ENCODE results near the gene CLEC17A.

CLEC17A gene

DNA sequence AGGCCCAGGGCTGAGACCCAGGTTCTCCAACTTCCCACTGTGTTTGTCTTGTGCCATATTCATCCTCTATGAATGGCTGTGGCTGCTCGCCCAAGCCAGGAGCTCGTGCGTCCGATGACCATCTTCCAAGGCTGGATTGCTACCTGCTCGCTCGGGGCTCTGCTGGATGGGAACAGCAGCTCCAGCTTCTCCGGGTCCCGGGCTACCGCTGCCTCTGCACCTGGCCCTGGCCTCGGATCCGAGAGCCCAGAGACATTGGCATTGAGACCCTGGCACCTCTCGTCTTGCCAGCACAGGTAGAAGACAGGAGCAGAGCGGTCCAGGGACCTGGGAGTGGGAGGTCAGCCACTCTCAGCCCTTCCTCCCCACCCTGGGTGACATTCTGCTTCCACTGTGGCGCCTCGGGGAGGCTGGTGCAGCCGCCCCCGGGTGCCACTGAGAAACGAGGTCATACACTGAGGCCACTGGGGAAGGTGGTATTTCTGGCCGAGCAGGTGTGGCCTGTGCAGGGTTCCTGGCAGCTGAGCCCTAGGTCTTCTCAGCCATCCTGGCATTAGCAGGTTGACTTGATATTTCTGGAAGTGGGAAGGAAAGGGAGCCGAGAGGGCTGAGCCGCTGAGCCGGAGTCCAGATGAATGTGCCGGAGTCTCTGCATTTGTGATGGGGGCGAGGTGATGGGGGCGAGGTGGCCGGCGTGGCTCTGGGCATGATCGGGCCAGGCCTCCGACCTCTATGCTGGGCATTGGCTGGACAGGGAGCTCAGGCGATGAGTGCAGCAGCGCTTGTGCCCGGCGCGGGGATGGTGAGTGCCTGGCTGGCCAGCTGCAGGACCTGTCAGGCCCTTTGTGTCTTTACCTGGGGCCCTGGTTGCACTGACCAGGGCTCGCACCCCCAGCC, 29.6 kb upstream of the CLEC17A start:
- no peak overlapping the region for H3K4me3 ChIP-seq (ENCODE audit: low read depth, low read length)
- no peak overlapping the region for H3K27ac ChIP-seq (ENCODE audit: extremely low read depth, low read depth, low read length)
- TF ChIP-seq ZBTB8A (tag by site-specific recombination; IDR thresholded peaks at IDR 0.05) (no peak), ZNF768 (tag by site-specific recombination; IDR thresholded peaks at IDR 0.05) (no peak), YY2 (tag by site-specific recombination; IDR thresholded peaks at IDR 0.05) (no peak), ZNF174 (tag by site-specific recombination; IDR thresholded peaks at IDR 0.05) (no peak), ZNF664 (tag by site-specific recombination; IDR thresholded peaks at IDR 0.05) (no peak), ZNF146 (tag by site-specific recombination; IDR thresholded peaks at IDR 0.05) (no peak), ZNF169 (tag by site-specific recombination; IDR thresholded peaks at IDR 0.05) (no peak), ZNF560 (tag by site-specific recombination; IDR thresholded peaks at IDR 0.05; ENCODE audit: borderline replicate concordance) (no peak), ZNF214 (tag by site-specific recombination; IDR thresholded peaks at IDR 0.05; ENCODE audit: borderline replicate concordance) (no peak), KLF9 (tag by site-specific recombination; IDR thresholded peaks at IDR 0.05; ENCODE audit: low read depth) (no peak), ZNF747 (tag by site-specific recombination; IDR thresholded peaks at IDR 0.05) (no peak), KLF7 (tag by site-specific recombination; IDR thresholded peaks at IDR 0.05; ENCODE audit: borderline replicate concordance) (no peak), ZNF114 (tag by site-specific recombination; IDR thresholded peaks at IDR 0.05) (no peak), ZNF138 (tag by site-specific recombination; IDR thresholded peaks at IDR 0.05; ENCODE audit: borderline replicate concordance) (no peak), ZNF394 (tag by site-specific recombination; IDR thresholded peaks at IDR 0.05; ENCODE audit: borderline replicate concordance) (no peak)
- TF ChIP-seq, protein P1, sequence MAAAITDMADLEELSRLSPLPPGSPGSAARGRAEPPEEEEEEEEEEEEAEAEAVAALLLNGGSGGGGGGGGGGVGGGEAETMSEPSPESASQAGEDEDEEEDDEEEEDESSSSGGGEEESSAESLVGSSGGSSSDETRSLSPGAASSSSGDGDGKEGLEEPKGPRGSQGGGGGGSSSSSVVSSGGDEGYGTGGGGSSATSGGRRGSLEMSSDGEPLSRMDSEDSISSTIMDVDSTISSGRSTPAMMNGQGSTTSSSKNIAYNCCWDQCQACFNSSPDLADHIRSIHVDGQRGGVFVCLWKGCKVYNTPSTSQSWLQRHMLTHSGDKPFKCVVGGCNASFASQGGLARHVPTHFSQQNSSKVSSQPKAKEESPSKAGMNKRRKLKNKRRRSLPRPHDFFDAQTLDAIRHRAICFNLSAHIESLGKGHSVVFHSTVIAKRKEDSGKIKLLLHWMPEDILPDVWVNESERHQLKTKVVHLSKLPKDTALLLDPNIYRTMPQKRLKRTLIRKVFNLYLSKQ (tag by site-specific recombination; IDR thresholded peaks at IDR 0.05; ENCODE audit: borderline replicate concordance) = no peak
- TF ChIP-seq, protein P2, sequence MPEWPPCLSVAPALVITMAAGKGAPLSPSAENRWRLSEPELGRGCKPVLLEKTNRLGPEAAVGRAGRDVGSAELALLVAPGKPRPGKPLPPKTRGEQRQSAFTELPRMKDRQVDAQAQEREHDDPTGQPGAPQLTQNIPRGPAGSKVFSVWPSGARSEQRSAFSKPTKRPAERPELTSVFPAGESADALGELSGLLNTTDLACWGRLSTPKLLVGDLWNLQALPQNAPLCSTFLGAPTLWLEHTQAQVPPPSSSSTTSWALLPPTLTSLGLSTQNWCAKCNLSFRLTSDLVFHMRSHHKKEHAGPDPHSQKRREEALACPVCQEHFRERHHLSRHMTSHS (tag by site-specific recombination; IDR thresholded peaks at IDR 0.05) = no peak
- TF ChIP-seq, protein P3, sequence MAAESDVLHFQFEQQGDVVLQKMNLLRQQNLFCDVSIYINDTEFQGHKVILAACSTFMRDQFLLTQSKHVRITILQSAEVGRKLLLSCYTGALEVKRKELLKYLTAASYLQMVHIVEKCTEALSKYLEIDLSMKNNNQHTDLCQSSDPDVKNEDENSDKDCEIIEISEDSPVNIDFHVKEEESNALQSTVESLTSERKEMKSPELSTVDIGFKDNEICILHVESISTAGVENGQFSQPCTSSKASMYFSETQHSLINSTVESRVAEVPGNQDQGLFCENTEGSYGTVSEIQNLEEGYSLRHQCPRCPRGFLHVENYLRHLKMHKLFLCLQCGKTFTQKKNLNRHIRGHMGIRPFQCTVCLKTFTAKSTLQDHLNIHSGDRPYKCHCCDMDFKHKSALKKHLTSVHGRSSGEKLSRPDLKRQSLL (tag by site-specific recombination; IDR thresholded peaks at IDR 0.05) = no peak
- TF ChIP-seq, protein P4, sequence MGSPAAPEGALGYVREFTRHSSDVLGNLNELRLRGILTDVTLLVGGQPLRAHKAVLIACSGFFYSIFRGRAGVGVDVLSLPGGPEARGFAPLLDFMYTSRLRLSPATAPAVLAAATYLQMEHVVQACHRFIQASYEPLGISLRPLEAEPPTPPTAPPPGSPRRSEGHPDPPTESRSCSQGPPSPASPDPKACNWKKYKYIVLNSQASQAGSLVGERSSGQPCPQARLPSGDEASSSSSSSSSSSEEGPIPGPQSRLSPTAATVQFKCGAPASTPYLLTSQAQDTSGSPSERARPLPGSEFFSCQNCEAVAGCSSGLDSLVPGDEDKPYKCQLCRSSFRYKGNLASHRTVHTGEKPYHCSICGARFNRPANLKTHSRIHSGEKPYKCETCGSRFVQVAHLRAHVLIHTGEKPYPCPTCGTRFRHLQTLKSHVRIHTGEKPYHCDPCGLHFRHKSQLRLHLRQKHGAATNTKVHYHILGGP (tag by site-specific recombination; IDR thresholded peaks at IDR 0.05) = no peak
- TF ChIP-seq, protein P5, sequence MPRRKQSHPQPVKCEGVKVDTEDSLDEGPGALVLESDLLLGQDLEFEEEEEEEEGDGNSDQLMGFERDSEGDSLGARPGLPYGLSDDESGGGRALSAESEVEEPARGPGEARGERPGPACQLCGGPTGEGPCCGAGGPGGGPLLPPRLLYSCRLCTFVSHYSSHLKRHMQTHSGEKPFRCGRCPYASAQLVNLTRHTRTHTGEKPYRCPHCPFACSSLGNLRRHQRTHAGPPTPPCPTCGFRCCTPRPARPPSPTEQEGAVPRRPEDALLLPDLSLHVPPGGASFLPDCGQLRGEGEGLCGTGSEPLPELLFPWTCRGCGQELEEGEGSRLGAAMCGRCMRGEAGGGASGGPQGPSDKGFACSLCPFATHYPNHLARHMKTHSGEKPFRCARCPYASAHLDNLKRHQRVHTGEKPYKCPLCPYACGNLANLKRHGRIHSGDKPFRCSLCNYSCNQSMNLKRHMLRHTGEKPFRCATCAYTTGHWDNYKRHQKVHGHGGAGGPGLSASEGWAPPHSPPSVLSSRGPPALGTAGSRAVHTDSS (tag by site-specific recombination; IDR thresholded peaks at IDR 0.05) = no peak
- peaks cover 0 to 7% of the 10 kb centered on the region in 2 experiments; a peak in 2 of 3 replicates for H3K36me3 ChIP-seq (ENCODE audit: control insufficient read depth in 2 of 2, insufficient read depth in 1 of 2, low read length in 2 of 2)
- no peaks in the 10 kb centered on the region for H3K9me3 ChIP-seq (ENCODE audit: control insufficient read depth, insufficient read depth, low read depth, low read length)
- CTCF ChIA-PET = interaction anchor here (0.6 to 5.0 kb wide), 4 partner anchors 9 to 81 kb away, joined by 3 to 37 read pairs (median 4); no protein-coding TSS in a partner anchor
- POLR2A ChIA-PET = interaction anchor here (0.9 to 1.8 kb wide), 3 partner anchors 9 to 36 kb away, joined by 3 to 4 read pairs (median 3); partner anchors contain the start of gene DNAJB1
- H3K4me1 ChIP-seq (ENCODE audit: control insufficient read depth, insufficient read depth, low read length) = peaks cover 8% of the 10 kb centered on the region; the same call in 1 of the 2 replicates
